ENCODE results near the gene RIPOR3.

DNA sequence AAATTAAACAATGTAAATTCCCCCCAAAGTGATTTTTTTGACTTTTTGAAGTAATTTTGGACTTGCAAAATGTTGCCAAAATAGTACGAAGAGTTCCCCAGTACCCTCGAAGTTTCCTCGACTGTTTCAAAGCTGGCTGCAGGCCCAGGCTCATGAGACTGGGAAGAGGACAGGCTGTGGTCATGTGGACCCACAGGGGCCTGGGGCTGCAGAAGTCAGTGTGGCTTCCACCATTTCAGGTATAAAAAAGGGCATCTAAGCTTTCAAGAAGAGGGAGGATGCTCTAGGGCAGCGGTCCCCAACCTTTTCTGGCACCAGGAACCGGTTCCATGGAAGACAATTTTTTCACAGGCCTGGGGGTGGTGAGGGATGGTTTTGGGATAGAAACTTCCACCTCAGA lies 106.1 kb downstream of the RIPOR3 start:
- TF ChIP-seq, protein P1, sequence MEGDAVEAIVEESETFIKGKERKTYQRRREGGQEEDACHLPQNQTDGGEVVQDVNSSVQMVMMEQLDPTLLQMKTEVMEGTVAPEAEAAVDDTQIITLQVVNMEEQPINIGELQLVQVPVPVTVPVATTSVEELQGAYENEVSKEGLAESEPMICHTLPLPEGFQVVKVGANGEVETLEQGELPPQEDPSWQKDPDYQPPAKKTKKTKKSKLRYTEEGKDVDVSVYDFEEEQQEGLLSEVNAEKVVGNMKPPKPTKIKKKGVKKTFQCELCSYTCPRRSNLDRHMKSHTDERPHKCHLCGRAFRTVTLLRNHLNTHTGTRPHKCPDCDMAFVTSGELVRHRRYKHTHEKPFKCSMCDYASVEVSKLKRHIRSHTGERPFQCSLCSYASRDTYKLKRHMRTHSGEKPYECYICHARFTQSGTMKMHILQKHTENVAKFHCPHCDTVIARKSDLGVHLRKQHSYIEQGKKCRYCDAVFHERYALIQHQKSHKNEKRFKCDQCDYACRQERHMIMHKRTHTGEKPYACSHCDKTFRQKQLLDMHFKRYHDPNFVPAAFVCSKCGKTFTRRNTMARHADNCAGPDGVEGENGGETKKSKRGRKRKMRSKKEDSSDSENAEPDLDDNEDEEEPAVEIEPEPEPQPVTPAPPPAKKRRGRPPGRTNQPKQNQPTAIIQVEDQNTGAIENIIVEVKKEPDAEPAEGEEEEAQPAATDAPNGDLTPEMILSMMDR (IDR thresholded peaks at IDR 0.05; ENCODE audit: low read depth, low read length, missing input control), result no peak
- no peak for TF ChIP-seq FOXA1 (IDR thresholded peaks at IDR 0.05)
- TF ChIP-seq TAF1 (conservative IDR thresholded peaks at IDR 0.05), result no peak
- TF ChIP-seq GABPA (IDR thresholded peaks at IDR 0.05 in 1 of 2, conservative IDR thresholded peaks at IDR 0.05 in 1 of 2), result no peak
- TF ChIP-seq RXRA (IDR thresholded peaks at IDR 0.05), result no peak
- TF ChIP-seq SP1 (IDR thresholded peaks at IDR 0.05), result no peak
- no peak for TF ChIP-seq YY1 (IDR thresholded peaks at IDR 0.05)
- TF ChIP-seq, protein P2, sequence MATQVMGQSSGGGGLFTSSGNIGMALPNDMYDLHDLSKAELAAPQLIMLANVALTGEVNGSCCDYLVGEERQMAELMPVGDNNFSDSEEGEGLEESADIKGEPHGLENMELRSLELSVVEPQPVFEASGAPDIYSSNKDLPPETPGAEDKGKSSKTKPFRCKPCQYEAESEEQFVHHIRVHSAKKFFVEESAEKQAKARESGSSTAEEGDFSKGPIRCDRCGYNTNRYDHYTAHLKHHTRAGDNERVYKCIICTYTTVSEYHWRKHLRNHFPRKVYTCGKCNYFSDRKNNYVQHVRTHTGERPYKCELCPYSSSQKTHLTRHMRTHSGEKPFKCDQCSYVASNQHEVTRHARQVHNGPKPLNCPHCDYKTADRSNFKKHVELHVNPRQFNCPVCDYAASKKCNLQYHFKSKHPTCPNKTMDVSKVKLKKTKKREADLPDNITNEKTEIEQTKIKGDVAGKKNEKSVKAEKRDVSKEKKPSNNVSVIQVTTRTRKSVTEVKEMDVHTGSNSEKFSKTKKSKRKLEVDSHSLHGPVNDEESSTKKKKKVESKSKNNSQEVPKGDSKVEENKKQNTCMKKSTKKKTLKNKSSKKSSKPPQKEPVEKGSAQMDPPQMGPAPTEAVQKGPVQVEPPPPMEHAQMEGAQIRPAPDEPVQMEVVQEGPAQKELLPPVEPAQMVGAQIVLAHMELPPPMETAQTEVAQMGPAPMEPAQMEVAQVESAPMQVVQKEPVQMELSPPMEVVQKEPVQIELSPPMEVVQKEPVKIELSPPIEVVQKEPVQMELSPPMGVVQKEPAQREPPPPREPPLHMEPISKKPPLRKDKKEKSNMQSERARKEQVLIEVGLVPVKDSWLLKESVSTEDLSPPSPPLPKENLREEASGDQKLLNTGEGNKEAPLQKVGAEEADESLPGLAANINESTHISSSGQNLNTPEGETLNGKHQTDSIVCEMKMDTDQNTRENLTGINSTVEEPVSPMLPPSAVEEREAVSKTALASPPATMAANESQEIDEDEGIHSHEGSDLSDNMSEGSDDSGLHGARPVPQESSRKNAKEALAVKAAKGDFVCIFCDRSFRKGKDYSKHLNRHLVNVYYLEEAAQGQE (IDR thresholded peaks at IDR 0.05), result no peak
- TF ChIP-seq EGR1 (IDR thresholded peaks at IDR 0.05; ENCODE audit: low read depth in 2 of 2), result no peak
- no peak for TF ChIP-seq RAD21 (IDR thresholded peaks at IDR 0.05)
- TF ChIP-seq, protein P3, sequence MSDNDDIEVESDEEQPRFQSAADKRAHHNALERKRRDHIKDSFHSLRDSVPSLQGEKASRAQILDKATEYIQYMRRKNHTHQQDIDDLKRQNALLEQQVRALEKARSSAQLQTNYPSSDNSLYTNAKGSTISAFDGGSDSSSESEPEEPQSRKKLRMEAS (IDR thresholded peaks at IDR 0.05), result no peak
- TF ChIP-seq, protein P4, sequence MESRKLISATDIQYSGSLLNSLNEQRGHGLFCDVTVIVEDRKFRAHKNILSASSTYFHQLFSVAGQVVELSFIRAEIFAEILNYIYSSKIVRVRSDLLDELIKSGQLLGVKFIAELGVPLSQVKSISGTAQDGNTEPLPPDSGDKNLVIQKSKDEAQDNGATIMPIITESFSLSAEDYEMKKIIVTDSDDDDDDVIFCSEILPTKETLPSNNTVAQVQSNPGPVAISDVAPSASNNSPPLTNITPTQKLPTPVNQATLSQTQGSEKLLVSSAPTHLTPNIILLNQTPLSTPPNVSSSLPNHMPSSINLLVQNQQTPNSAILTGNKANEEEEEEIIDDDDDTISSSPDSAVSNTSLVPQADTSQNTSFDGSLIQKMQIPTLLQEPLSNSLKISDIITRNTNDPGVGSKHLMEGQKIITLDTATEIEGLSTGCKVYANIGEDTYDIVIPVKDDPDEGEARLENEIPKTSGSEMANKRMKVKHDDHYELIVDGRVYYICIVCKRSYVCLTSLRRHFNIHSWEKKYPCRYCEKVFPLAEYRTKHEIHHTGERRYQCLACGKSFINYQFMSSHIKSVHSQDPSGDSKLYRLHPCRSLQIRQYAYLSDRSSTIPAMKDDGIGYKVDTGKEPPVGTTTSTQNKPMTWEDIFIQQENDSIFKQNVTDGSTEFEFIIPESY (IDR thresholded peaks at IDR 0.05), result no peak

All from liver (tissue), 3 donors.